ENCODE data around the gene DDI2.
A peak's percentile ranks its signal among the peaks of the same experiment; 100 is the strongest.

Gene DDI2

DNA sequence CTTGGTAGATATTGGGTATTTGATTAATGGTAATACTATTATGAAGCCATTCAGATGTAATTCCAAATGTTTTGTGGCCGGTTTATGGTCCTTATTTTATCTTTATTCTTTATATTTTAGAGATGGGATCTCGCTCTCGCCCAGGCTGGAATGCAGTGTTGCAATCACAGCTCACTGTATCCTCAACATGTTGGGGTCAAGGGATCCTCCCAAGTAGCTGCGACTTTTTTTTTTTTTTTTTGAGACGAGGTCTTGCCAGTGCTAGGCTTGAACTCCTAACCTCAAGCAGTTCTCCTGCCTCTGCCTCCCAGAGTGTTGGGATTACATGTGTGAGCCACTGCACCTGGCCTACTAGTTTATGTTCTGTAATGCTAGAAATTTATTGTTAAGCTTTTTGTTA, 4.7 kb downstream of the DDI2 start:
- no peak overlapping the region for H3K27ac Mint-ChIP-seq
- ATAC-seq (no peak), DNase-seq (no peak)
- peaks cover 79% of the 10 kb centered on the region for H3K4me1 Mint-ChIP-seq
- H3K4me3 Mint-ChIP-seq = no peak overlapping the region
- H3K9me3 Mint-ChIP-seq = no peaks in the 10 kb centered on the region
- no peaks in the 10 kb centered on the region for H3K27me3 Mint-ChIP-seq

DNA sequence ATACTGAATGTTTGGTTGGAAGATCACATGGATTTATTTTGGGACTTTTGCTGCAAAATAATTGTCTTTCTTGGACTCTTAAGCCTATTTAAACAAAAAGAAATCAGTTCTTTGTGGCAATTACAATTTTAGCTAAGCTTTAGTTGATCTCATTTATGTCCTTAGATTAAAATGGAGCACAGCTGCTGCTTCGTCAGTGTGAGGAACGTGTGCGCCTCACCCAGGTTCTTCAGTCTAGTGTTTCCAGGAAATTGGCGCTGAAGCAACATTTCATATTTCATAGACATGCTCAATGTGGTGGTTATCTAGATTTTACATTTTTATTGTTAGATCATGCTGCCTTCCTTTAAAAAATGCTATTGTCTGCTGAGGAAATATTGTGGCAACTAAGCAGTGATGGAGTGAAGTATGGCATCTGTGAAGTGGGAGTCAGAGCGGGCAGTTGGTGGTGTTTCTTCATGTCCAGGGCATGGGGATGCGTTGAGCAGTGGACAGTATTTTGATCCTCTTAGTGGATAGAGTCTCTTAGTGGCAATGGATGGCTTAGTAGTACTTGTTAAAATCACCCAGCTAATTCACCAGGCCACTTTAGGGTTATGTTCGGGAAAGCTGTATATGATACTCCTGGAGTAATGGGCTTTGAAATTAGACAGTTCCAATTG, 5.6 kb downstream of the DDI2 start:
- Mint-ChIP-seq H3K27ac (peak overlapping the region in 1 of 2 donors; percentile 53), H3K4me1 (peaks cover 88% of the 10 kb centered on the region), H3K9me3 (no peaks in the 10 kb centered on the region), H3K4me3 (peak overlapping the region; percentile 22 to 33), H3K27me3 (no peaks in the 10 kb centered on the region)
- DNase-seq (no peak), ATAC-seq (no peak)

DNA sequence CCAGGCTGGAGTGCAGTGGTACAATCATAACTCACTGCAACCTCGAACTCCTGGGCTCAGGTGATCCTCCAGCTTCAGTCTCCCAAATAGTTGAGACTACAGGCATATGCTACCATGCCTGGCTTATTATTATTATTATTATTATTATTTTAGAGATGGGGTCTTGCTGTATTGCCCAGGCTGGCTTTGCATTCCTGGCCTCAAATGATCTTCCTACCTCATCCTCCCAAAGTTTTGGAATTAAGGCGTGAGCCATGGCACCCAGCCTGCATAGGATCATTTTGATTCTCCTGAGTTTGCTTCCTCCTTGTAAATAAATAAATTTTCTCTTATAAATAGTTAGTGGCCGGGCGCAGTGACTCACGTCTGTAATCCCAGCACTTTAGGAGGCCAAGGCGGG, 6.2 kb downstream of the DDI2 start:
- Mint-ChIP-seq H3K9me3 (no peaks in the 10 kb centered on the region), H3K4me1 (peaks cover 89% of the 10 kb centered on the region), H3K27ac (no peak overlapping the region), H3K27me3 (no peaks in the 10 kb centered on the region), H3K4me3 (no peak overlapping the region)
- DNase-seq (no peak), ATAC-seq (no peak)

DNA sequence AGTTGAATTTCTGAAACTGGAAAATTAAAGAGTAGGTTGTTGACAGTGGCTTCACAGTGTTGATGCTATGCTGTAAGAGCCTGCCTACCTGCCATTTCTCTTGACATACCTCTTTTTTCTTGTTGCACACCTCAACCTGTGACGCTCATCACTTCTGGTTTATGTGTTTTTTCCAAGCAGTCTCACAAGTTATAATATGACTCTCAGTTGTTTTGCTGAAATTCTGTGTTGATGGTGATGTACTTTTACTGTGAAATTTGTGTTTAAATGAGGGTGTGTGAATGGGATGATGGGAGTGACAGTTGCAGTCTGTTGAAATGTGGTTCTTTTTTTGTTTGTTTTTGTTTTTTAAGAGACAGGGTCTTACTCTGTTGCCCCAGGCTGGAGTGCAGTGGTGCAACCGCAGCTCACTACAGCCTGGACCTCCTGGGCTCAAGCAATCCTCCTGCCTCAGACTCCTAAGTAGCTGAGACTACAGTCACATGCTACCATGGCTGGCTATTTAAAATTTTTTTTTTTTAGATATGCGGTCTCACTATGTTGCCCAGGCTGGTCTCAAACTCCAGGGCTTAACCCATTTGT, 7.0 kb downstream of the DDI2 start:
- H3K27ac Mint-ChIP-seq = no peak overlapping the region
- no peak overlapping the region for H3K4me3 Mint-ChIP-seq
- no peak for ATAC-seq
- H3K9me3 Mint-ChIP-seq = no peaks in the 10 kb centered on the region
- H3K27me3 Mint-ChIP-seq = no peaks in the 10 kb centered on the region
- DNase-seq = no peak
- peaks cover 81% of the 10 kb centered on the region for H3K4me1 Mint-ChIP-seq

DNA sequence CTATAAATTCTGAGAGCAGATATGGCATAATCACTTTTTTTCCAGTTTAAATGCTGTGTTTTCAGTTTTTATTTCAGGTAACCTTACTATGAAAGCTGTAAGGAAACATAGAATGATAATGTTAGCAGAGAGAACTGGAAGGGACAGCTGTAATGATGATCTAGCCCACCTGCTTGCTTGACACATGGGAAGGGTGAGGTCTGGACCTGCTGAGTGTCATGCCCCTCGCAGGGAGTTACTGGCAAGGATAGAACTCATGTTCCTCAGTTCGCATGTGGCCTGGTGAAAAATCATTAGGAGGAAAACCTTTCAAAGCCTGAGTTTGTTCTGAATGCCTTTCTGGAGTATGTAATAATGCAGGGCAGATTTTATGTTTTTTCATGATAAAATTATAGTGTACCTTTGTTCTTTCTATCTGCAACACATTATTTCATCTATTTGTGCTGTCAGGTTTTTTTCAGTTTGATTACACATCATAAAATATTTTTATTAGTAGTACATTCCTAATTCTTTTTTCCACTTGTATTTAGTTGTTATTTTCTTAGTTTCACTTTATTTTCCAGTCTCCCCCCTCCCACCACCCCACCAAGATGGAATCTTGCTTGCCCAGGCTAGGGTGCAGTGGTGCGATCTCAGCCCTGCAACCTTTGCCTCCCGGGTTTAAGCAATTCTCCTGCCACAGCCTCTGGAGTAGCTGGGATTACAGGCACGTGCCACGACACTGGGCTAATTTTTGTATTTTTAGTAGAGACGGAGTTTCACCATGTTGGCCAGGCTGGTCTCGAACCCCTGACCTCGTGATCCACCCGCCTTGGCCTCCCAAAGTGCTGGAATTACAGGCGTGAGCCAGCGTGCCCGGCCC, 8.0 kb downstream of the DDI2 start:
- Mint-ChIP-seq H3K27ac (peak overlapping the region in 1 of 2 donors; percentile 87), H3K4me3 (no peak overlapping the region), H3K9me3 (no peaks in the 10 kb centered on the region), H3K4me1 (peaks cover 73% of the 10 kb centered on the region), H3K27me3 (no peaks in the 10 kb centered on the region)
- DNase-seq = no peak
- no peak for ATAC-seq

DNA sequence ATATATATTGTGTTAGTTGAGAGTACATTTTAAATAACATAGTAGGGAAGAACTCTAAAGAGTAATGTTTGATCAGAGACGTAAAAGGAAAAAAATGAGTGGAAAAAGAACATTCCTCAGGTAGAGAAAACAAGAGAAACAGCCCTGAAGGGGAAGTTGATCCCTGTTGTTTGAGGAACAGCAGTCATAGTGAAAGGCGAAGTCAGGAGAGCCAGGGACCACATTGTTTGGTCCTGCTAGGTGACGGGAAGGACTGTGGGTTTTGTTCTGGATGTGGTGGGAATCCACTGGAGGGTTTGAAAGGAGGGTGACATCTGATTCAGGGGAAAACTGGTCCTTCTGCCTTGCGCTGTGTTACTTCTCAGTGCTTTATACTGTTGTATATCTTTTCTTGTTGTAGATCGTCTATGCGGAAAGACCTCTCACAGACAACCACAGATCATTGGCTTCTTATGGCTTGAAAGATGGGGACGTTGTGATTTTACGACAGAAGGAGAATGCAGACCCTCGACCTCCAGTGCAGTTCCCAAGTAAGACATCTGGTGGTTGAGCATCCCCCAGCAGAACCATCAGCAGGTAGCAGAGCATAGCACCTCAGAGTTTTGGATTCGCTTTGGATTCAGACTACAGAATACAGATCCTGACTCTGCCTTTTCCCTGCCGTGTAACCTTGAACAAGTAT, 9.2 kb downstream of the DDI2 start:
- ATAC-seq (no peak), DNase-seq (no peak)
- Mint-ChIP-seq H3K27me3 (no peaks in the 10 kb centered on the region), H3K4me1 (peaks cover 61% of the 10 kb centered on the region), H3K27ac (peak overlapping the region; percentile 45 to 94), H3K9me3 (no peaks in the 10 kb centered on the region), H3K4me3 (no peak overlapping the region)

DNA sequence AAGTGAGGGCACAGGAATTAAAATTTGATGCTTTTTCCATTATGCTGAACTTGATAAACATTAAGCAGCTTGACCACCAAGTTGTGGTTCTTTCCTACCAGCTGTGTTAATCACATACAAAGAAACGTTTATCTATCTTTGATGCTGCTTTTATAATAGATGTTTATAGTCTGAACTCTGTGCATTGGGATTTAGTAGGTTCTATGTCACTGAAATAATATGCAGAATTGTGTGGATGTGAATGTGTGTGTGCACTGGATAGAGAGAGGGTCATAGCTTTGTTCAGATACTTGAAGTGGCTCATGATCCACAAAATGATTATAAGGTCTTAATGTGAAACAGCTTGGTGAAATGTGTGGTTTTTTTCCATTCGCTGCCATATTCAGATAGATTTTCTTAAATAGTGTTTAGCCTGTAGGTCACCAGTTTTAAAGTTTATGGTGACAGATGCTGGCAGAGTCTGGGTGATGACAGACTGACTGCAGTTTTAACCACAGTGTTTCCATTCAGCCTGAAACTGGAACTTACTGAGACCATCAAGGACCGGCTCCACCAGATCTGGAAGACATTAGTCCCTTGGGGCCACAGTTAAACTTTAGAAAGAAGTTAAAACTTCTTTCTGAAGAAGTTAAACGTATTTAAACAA, 10.2 kb downstream of the DDI2 start:
- DNase-seq = peak in 1 of 2 donors; percentile 12
- H3K9me3 Mint-ChIP-seq = no peaks in the 10 kb centered on the region
- H3K27me3 Mint-ChIP-seq = no peaks in the 10 kb centered on the region
- H3K4me3 Mint-ChIP-seq = no peak overlapping the region
- peaks cover 51% of the 10 kb centered on the region for H3K4me1 Mint-ChIP-seq
- H3K27ac Mint-ChIP-seq = peak overlapping the region; percentile 23 to 59
- ATAC-seq = peak; percentile 91

DNA sequence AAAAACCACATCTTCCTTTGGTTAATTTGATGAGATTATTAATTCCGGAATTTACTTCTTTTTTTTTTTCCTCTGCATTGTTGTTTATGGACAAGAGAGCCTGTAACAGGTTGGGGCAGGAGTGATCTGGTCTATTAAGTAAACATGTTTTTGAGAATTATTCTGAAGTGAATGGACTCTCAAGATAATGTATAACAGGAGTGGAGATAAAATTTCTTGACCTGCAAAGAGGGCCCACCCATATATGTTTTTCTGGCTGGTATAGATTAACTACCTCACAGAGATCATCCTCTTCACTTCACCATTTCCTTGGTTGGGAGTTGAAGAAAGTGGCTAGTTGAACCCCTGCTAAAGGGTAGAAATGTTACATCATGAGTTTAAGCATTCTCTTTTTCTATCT, 10.7 kb downstream of the DDI2 start:
- Mint-ChIP-seq H3K9me3 (no peaks in the 10 kb centered on the region), H3K27me3 (no peaks in the 10 kb centered on the region), H3K4me1 (peaks cover 45% of the 10 kb centered on the region), H3K27ac (peak overlapping the region; percentile 23 to 59), H3K4me3 (no peak overlapping the region)
- no peak for DNase-seq
- no peak for ATAC-seq

DNA sequence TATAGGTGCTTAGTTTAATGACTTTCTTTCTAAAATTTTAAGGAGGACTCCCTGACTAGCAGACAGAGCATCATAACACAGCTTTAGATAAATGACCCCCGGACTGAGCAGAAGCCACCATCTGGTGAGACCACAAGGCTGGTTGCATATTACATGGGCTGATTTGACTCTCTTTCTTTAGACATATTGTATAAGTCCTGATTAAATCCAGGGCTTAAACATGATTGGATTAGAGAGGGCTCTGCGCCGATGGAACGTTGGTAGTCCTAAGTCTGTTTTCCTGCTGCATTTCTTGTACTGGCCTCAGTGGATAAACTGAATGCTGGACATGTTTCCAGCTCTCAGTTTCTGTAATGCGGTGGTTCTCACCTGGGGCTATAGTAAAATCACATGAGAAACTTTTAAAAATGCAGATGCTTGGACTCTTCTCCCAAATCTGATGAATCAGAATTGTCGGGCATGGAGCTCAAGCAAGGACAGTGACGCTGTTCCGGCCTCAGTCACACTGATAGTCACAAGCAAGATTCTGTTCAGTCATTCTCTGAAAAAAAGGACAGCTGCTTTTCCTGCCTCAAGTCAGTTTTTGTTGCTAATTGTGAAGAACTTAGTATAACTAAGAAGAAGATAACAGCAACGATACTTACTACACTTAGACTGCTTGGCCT, 16.6 kb downstream of the DDI2 start:
- H3K4me3 Mint-ChIP-seq = no peak overlapping the region
- ATAC-seq (no peak), DNase-seq (no peak)
- no peaks in the 10 kb centered on the region for H3K9me3 Mint-ChIP-seq
- H3K27ac Mint-ChIP-seq = no peak overlapping the region
- no peaks in the 10 kb centered on the region for H3K4me1 Mint-ChIP-seq
- H3K27me3 Mint-ChIP-seq = no peaks in the 10 kb centered on the region

DNA sequence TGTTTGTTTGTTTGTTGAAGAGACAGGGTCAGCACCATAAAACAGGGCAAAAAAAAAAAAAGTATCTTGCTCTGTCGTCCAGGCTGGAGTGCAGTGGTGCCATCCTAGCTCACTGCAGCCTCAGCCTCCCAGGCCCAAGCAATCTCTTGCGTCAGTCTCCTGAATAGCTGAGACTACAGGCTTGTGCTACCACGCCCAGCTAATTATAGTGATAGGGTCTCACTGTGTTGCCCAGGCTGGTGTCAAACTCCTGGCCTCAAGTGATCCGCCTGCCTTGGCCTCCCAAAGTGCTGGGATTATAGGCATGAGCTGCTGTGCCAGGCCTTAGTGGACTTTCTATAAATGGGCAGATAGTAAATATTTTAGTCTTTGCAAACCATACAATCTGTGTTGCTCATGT, 19.2 kb downstream of the DDI2 start:
- H3K4me1 Mint-ChIP-seq = no peaks in the 10 kb centered on the region
- no peak overlapping the region for H3K27ac Mint-ChIP-seq
- no peak for ATAC-seq
- H3K4me3 Mint-ChIP-seq = no peak overlapping the region
- no peaks in the 10 kb centered on the region for H3K27me3 Mint-ChIP-seq
- DNase-seq = no peak
- no peaks in the 10 kb centered on the region for H3K9me3 Mint-ChIP-seq

DNA sequence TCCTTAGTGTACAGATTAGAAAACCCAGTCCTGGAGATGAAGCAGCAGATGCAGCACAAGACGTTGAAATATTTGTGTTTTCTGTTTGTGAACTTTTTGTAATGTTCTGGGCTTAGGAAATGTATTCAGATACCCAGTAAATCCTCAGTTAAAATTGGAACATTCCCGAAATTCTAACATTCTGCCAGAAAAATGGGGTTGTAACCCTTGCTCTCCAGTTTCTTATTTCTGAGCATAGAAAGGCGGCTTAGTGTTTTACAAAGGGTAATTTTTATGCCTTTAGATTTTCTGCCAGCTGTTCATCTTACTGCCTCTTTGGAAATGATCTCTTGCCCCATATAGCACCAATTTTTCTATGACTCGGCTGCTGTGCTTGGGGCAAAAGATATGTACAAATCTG, 20.6 kb downstream of the DDI2 start:
- ATAC-seq (no peak), DNase-seq (no peak)
- Mint-ChIP-seq H3K27me3 (no peaks in the 10 kb centered on the region), H3K9me3 (no peaks in the 10 kb centered on the region), H3K27ac (no peak overlapping the region), H3K4me1 (no peaks in the 10 kb centered on the region), H3K4me3 (no peak overlapping the region)

DNA sequence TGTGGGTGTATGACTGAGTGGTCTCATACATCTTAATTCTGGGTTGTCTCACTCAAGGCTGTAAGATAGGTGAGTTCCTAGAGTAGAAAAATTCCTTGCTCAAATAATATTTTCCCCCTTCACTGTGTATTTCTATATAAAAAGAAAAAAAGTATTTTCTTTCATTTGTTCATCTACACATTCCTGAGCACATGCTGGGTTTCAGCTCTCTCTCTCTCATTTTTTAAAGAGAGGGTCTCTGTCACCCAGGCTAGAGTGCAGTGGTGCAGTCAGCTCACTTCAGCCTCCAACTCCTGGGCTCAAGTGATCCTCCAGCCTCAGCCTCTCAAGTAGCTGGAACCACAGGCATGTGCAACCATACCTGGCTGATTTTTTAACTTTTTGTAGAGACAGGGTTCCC, 22.0 kb downstream of the DDI2 start:
- ATAC-seq (no peak), DNase-seq (no peak)
- Mint-ChIP-seq H3K4me1 (no peaks in the 10 kb centered on the region), H3K27ac (no peak overlapping the region), H3K27me3 (no peaks in the 10 kb centered on the region), H3K9me3 (no peaks in the 10 kb centered on the region), H3K4me3 (no peak overlapping the region)

DNA sequence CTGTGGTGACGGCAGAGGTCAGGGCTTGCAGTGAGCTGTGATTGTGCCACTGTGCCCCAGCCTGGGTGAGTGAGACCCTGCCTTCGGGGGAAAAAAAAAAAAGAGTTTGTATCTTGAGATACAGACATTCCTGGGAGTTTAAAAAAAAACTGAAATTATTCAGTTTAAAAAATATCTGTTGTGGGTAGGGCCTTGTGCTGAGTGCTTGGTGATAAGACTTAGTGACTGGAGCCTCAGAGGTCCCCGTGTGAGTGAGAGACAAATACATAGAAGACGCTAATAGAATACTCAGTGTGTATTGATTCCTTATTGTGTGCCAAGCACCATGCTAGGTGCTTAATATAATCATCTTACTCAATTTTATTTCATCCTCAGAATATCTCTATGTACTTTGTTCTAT, 22.7 kb downstream of the DDI2 start:
- Mint-ChIP-seq H3K27me3 (no peaks in the 10 kb centered on the region), H3K4me1 (no peaks in the 10 kb centered on the region), H3K4me3 (no peak overlapping the region), H3K9me3 (no peaks in the 10 kb centered on the region), H3K27ac (no peak overlapping the region)
- DNase-seq (no peak), ATAC-seq (no peak)

DNA sequence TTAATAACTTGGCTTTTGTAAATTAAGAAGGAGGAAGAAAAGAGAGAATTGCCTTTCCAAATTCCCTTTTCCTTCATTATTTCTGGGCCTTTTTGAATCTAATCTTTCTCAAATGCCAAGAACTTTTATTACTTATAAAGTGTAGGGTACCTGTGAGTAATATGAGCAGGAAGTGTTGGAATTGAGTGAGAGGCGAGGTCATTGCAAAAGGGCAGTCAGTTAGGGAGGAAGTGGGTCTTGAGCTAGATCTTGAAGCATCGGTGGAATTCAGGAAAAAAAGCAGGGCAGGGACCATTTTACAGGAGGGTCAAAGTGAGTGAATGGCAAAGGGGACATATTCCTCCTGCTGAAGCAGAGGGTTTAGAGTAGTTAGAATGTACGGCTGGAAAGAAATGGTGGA, 23.4 kb downstream of the DDI2 start:
- Mint-ChIP-seq H3K27me3 (no peaks in the 10 kb centered on the region), H3K4me1 (no peaks in the 10 kb centered on the region), H3K9me3 (no peaks in the 10 kb centered on the region), H3K27ac (peak overlapping the region in 1 of 2 donors; percentile 86), H3K4me3 (no peak overlapping the region)
- DNase-seq (no peak), ATAC-seq (no peak)

DNA sequence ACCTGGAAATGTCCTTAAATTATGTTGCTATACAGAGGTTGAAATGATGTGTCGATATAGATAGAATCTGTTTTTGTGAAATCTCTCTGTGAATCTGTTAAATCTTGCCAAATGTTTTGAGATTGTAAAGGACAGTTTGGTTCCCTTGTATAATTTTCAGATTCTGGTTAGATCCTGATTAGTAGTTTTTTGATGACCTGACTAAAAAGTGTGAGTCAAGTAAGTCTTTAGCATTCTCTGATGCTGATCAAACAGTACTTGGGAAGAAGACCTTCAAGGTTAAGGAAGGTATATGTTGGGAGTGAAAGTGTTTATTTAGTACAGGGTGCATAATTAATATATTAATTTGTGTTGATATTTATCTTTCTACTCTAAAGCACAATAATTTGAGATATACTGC, 32.7 kb downstream of the DDI2 start:
- DNase-seq (no peak), ATAC-seq (no peak)
- no peak overlapping the region for H3K4me3 Mint-ChIP-seq
- H3K27me3 Mint-ChIP-seq = no peaks in the 10 kb centered on the region
- no peak overlapping the region for H3K27ac Mint-ChIP-seq
- no peaks in the 10 kb centered on the region for H3K4me1 Mint-ChIP-seq
- H3K9me3 Mint-ChIP-seq = no peaks in the 10 kb centered on the region
